GM21423 (cell line): ENCODE data around the gene VWA7.
A peak's percentile ranks its signal among the peaks of the same experiment; 100 is the strongest.
"Not testable (repeated sequence)": the region's sequence is repeated elsewhere in the genome, so short reads cannot be mapped to it uniquely, and the experiment has no call there.

Source experiments
- ATAC-seq: cut with Tn5 transposase; IDR thresholded peaks from one replicate; pipeline ENCODE4 v1.9.1; 2021; ENCODE audit warnings: mild to moderate bottlenecking, moderate library complexity; ENCODE audit not compliant: unreplicated experiment

VWA7 gene

GRCh38 chr6:31801031-31801927 lies 24.2 kb upstream of the VWA7 start:
- ATAC-seq, result not testable (repeated sequence)

DNA sequence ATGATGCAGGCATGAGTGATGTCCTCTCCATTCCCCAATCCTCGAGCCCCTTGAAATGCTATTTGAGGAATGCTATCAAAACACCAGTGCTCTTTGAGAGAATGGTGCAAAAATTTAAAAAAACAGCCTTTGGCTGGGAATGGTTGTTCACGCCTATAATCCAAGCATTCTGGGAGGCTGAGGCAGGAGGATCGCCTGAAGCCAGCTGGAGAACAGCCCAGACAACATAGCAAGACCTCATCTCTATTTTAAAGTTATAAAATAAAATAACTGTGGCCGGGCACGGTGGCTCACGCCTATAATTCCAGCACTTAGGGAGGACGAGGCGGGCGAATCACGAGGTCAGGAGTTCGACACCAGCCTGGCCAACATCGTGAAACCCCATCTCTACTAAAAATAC lies 22.7 kb upstream of the VWA7 start:
- no peak for ATAC-seq

- no peak for ATAC-seq
These were observed 20.5 kb upstream of the VWA7 start for GRCh38 chr6:31797588-31797987.

GRCh38 chr6:31796993-31797385 lies 19.9 kb upstream of the VWA7 start:
- ATAC-seq, result no peak

DNA sequence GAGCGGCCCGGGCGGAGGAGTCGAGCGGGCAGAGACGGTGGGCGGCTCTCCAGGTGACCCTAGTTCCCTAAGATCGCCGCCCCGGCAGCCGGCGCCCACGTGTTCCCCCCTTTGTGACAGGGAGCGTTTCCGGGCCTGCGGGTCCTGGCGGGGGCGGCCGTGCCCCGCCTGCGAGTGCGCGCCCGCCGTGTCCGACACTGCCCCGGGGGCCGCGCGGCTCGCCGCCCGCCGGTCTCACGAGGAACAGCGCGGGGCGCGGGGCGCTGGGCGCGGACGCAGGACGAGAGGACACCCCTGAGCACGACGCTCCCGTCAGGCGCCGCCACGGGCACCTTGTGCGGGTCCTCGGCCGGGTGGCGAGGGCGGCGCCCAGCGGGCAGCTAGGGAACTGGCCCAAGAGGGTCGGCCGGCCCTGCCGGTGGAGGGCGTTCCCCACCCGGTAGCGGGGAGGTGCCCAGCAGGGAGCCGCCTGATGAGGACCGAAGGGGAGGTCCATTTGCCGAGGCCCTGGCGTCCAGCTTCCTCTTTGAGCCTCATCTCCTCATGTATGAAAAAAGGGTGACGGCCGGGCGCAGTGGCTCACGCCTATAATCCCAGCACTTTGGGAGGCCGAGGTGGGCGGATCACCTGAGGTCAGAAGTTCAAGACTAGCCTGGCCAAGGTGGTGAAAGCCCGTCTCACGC lies 18.6 kb upstream of the VWA7 start, which contains the start of gene VARS1:
VARS1 (minus strand) TSS at position 137 of the 683 bp plus-strand sequence. CDS start 535 bp downstream, outside the sequence.
- ATAC-seq, result peak; percentile 72

DNA sequence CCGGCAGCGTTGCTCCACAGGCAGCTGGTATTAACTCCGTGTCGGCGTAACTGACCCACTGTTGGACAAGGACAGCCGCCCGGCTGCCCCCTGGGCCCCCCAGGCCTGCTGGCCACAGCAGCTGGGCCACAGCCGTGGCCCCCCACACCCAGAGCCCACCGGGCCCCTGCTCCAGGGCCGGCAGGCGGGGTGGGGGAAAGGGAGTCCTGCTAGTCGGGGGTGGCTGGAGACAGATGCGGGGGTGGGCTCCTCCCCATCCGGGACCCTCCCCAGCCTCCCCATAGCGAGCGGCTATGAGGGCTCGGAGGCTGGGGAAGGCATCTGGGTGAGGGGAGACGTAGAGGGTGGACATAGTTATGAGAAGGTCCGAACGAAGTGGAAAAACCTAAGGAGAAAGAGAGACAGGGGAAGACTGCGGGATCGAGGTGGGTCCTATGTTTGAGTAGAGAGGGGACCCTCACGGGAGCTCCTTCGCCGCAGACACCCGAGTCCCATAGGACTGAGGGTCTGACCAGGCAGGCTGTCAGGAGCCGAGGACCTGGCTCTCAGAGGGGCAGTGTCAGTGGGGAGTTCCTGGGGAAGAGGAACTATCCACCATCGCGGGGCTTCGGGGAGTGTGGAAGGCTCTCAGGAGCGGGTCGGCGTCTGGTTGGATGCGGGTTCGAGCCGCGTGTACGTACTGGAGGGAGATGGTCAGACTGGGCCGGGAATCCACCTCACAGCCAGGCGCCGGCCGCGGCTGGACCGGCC lies 17.9 kb upstream of the VWA7 start:
- peak; percentile 20 for ATAC-seq

DNA sequence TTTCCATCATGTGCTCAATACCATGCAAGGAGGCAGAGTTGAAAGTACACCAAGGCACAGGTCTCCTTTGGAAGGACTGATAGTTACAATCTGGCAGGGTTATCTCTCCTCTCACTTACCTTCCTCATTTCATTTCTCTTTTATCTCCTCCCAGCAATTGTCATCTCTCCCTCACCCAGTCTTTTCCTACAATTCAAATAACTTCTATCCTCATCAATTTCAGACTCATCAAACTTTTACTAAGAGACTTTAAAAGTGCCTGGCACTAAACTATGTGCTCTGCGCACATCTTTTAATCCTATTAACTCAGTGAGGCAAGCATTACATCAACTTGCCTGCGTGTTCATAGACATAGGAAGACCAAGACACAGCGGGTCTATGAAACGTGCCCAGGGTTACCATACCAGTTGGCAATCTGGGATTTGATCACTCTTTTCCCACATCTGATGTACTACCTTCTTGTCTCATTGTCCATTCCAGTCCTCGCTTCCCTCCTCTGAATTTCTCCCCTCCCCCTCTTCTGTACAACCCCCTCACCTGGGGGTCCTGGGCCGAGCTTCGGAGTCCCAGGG lies 17.3 kb upstream of the VWA7 start:
- no peak for ATAC-seq

- not testable (repeated sequence) for ATAC-seq
These were observed 16.8 kb upstream of the VWA7 start for GRCh38 chr6:31793927-31794245.

DNA sequence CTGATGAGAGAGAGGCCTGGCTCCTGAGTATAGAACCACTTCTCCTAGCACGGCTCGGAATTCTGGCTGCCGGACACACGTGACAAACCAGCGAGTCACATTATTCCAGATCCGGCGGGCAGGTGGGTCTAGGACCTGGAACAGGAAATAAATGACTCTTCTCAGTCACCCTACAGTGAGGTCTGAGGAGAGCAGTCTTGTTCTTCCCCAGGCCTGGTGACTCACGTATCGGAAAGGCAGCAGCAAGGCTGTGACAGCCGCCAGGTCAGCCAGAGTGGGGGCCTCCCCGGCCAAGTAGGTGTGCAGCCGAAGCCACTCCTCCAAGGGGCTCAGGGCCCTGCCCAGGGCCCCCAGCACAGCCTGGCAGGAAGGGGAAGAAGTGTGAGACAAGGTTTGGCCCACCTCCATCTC lies 15.6 kb upstream of the VWA7 start:
- no peak for ATAC-seq

GRCh38 chr6:31792090-31792374 lies 14.9 kb upstream of the VWA7 start:
- ATAC-seq, result no peak

DNA sequence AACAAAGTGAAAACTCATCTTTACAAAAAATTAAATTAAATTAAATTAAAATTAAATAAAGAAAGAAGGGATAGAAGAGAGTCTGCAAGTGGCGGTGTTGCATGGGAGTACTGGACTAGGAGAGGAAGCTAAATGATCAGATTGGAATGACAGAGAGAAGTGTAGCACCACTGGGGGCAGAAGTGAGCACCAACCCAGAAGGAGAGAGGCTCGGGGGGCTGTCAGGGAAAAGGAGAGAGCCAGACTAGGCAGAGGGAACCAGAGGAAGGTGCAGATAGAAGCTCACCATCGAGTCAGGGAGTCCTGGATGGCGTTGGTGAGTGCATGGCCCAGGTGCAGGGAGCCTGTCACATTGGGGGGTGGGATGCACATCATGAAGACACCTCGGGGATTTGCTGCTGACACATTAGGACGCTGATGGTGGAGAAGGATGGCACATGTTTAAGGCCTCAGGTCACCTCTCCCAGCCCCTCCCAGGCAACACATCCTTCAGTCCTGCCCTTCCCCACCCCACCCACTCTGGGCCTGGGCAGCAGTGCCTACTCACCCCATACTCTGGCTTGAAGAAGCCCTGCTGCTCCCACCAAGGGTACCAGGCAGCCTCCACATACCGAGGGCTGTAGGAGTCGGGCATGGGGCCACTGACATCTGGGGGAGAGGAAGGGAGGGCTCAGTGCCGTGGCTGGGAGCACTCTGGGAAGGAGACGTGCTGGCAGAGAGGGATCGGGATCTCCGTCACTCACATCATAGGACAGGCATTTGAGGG lies 14.4 kb upstream of the VWA7 start:
- no peak for ATAC-seq

DNA sequence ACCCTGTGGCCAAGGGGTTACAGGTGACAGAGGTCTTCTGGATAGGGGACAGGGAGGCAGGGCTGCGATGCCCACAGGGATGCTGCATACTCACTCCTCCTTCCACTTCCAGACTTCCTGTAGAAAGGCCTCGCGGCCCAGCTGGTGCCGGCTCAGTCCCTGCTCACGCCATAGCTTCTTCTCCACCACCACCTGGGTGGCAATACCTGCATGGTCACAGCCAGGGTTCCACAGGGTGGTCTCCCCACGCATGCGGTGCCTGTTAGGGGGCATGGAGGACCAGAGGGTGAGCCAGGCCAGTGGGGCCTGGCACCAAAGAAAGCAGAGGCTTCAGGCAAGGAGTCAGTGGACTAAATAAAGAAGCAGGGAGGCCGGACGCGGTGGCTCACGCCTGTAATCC lies 8.3 kb upstream of the VWA7 start:
- ATAC-seq, result no peak

DNA sequence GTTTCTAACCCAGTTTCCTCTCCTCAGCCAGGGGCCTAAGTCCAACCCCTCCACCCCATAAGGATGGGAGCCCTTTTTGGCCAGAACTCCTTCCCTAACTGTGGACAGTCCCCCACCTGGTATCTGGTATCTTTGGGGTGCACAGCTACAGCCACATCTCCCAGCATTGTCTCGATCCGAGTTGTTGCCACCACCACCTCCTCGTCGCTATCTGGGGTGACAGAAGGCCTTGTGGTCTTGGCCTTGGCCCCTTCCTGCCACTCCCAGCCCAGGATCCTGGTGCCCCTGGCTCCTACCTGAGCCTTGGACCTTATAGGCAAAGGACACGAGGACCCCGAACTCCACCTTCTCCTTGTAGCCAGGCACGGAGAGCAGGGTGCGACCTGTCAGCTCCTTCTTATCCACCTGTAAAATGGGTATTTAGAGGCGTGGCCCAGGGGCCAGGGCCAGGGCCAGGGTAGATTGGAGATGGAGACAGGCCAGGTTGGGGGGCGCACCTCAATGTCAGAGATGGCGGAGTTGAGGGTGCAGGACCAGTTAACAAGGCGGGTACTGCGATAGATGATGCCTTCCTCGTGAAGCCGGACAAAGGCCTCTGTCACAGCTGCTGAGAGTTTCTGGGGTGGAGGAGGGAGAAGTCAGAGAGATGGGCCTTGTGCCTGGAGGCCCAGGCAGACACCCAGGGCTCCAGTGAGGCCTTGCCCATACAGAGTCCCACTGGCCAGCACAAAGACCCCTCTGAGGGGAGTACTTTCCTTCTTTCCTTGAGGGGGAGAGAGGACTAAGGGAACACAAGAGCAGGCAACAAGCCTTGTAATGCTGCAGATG lies 7.2 kb upstream of the VWA7 start:
- ATAC-seq, result no peak

DNA sequence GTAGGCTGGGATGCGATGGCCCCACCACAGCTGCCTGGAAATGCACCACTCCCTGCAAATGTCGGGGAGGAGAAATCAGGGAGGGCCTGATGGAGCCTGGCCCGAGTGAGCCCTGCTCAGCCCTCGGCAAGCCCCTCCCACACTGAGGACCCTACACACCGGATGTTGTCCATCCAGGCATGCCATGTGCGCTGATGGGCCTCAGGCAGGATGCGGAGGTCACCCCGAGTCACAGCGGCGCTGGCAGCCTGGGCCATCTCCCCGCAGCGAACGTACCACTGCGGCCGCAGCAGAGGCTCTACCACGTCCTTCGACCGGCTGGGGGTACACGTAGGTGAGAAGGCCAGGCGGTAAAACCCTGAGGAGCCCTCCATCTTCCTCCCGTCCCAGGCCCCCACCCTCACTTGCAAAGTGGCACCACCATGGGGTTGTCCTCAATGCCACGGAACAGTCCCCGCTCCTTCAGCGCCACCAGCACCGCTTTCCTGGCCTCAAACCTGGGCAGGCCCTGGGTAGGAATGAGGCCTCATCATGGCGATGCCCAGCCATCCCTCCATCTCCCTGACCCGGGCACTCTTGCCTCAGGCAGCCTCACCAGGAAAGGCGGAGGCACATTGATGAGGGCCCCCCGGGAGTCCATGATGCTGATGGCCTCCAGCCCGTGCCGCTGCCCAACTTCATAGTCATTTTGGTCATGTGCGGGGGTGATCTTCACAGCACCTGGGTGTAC lies 5.2 kb upstream of the VWA7 start:
- ATAC-seq, result no peak

- ATAC-seq, result no peak
These were observed 4.4 kb upstream of the VWA7 start for GRCh38 chr6:31781244-31782125.

DNA sequence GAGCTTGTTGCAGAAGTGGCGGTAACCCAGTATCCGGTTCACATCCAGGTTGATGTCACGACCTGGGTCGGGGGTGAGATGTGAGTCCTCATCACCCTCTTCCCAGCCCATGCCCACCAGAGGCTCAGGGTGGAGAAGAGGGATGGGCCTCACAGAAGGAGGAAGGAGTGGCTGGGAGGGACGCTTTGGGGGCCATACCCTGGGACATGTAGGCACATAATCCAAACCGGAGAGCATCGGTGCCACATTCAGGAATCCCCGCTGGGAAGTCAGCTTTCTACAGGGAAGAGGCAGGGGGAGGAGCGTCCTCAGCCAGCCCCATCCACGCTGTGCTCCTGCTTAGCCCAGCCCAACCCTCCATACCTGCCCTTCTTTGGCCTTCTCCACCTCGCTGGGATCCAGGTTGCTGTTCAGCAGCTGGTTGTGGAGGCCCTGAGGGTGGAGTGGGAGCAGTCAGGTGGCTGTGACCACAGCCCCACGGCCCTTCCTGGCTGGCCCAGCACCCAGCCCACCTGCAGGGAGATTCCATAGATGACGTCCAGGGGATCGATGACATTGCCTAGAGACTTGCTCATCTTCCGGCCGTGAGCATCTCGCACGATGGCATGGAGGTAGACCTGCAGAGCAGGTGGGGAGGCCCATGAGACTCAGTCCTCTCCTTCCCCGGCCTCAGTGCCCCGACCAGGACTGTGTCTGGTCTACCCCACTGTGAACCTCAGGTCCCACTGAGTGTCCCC lies 3.5 kb upstream of the VWA7 start:
- ATAC-seq, result no peak

DNA sequence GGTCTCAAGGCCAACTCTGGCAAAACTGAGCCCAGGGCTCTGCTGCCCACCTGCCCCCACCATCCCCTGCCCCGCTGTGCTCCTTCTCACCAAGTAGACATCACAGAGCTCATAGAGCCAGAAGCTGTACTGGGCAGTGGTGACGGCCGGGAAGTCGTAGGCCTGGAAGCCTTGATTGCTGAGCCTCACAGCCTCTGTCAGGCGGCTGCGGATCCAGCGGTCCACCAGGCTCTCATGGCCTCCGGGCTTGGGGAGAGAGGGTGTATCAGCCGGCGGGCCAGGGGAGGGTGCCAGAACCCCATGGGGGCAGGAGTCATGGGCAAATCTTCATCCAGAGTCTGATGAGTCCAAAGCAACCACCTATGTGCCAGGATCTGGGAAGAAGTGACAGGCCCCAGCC lies 2.8 kb upstream of the VWA7 start:
- ATAC-seq, result no peak
